HEK293 (cell line): ENCODE results near the gene ARHGEF26.

ENCODE experiments used
- EGR2 ChIP-seq: fragments of 450-650 bp; formaldehyde crosslinking; IDR thresholded peaks from 2 replicates; pipeline ENCODE4 v1.5.1; 2016; ENCODE audit warnings: low read depth, missing biosample characterization, missing genetic modification characterization
- GFI1B ChIP-seq: fragments of 450-650 bp; formaldehyde crosslinking; IDR thresholded peaks from 2 replicates; pipeline ENCODE4 v1.5.1; 2016; ENCODE audit warnings: missing biosample characterization, missing genetic modification characterization
- GLI2 ChIP-seq: fragments of 450-650 bp; formaldehyde crosslinking; IDR thresholded peaks from 2 replicates; pipeline ENCODE4; 2017; ENCODE audit warnings: missing biosample characterization, missing genetic modification characterization, low read depth, borderline replicate concordance
- GLIS1 ChIP-seq: fragments of 450-650 bp; formaldehyde crosslinking; IDR thresholded peaks from 2 replicates; pipeline ENCODE4 v1.5.1; 2016; ENCODE audit warnings: missing biosample characterization, missing genetic modification characterization
- KLF10 ChIP-seq: fragments of 450-650 bp; IDR thresholded peaks from 2 replicates; pipeline ENCODE4 v1.5.1; 2018; ENCODE audit warnings: missing biosample characterization, mild to moderate bottlenecking, missing genetic modification characterization
- MZF1 ChIP-seq: fragments of 450-650 bp; formaldehyde crosslinking; IDR thresholded peaks from 2 replicates; pipeline ENCODE4 v1.5.1; 2017; ENCODE audit warnings: missing biosample characterization, missing genetic modification characterization, borderline replicate concordance
- PRDM1 ChIP-seq: fragments of 450-650 bp; formaldehyde crosslinking; IDR thresholded peaks from 2 replicates; pipeline ENCODE4; 2016; ENCODE audit warnings: missing biosample characterization, missing genetic modification characterization
- PRDM4 ChIP-seq: fragments of 450-650 bp; formaldehyde crosslinking; IDR thresholded peaks from 2 replicates; pipeline ENCODE4 v1.5.1; 2017; ENCODE audit warnings: missing biosample characterization, missing genetic modification characterization
- SALL2 ChIP-seq: fragments of 450-650 bp; formaldehyde crosslinking; IDR thresholded peaks from 2 replicates; pipeline ENCODE4 v1.5.0; 2017; ENCODE audit warnings: missing biosample characterization, mild to moderate bottlenecking, missing genetic modification characterization, borderline replicate concordance
- TSHZ1 ChIP-seq: fragments of 450-650 bp; formaldehyde crosslinking; IDR thresholded peaks from 2 replicates; pipeline ENCODE4 v1.5.1; 2016; ENCODE audit warnings: missing biosample characterization, missing genetic modification characterization, borderline replicate concordance
- ZBTB48 ChIP-seq: fragments of 450-650 bp; formaldehyde crosslinking; IDR thresholded peaks from 2 replicates; pipeline ENCODE4 v1.5.1; 2016; ENCODE audit warnings: missing biosample characterization, missing genetic modification characterization
- ZNF10 ChIP-seq: fragments of 450-650 bp; formaldehyde crosslinking; IDR thresholded peaks from 2 replicates; pipeline ENCODE4 v1.5.1; 2017; ENCODE audit warnings: missing biosample characterization, missing genetic modification characterization
- ZNF112 ChIP-seq: fragments of 450-650 bp; formaldehyde crosslinking; IDR thresholded peaks from 2 replicates; pipeline ENCODE4 v1.5.0; 2017; ENCODE audit warnings: missing biosample characterization, missing genetic modification characterization
- ZNF132 ChIP-seq: fragments of 450-650 bp; formaldehyde crosslinking; IDR thresholded peaks from 2 replicates; pipeline ENCODE4 v1.5.1; 2017; ENCODE audit warnings: missing biosample characterization, missing genetic modification characterization, borderline replicate concordance
- ZNF140 ChIP-seq: fragments of 450-650 bp; formaldehyde crosslinking; IDR thresholded peaks from 2 replicates; pipeline ENCODE4 v1.5.1; 2016; ENCODE audit warnings: missing biosample characterization, missing genetic modification characterization
- ZNF146 ChIP-seq: fragments of 450-650 bp; formaldehyde crosslinking; IDR thresholded peaks from 2 replicates; pipeline ENCODE4 v1.5.1; 2016; ENCODE audit warnings: missing biosample characterization, missing genetic modification characterization
- ZNF157 ChIP-seq: fragments of 450-650 bp; formaldehyde crosslinking; IDR thresholded peaks from 2 replicates; pipeline ENCODE4 v1.5.1; 2016; ENCODE audit warnings: missing biosample characterization, missing genetic modification characterization
- ZNF175 ChIP-seq: fragments of 450-650 bp; formaldehyde crosslinking; IDR thresholded peaks from 2 replicates; pipeline ENCODE4 v1.5.1; 2016; ENCODE audit warnings: missing biosample characterization, missing genetic modification characterization
- ZNF211 ChIP-seq: fragments of 450-650 bp; formaldehyde crosslinking; IDR thresholded peaks from 2 replicates; pipeline ENCODE4 v1.5.1; 2016; ENCODE audit warnings: low read depth, missing biosample characterization, missing genetic modification characterization
- ZNF280D ChIP-seq: fragments of 450-650 bp; formaldehyde crosslinking; IDR thresholded peaks from 2 replicates; pipeline ENCODE4 v1.5.1; 2016; ENCODE audit warnings: missing biosample characterization, missing genetic modification characterization
- ZNF335 ChIP-seq: fragments of 450-650 bp; formaldehyde crosslinking; conservative IDR thresholded peaks from 2 replicates; pipeline ENCODE4 v1.5.1; 2016; ENCODE audit warnings: missing biosample characterization, missing genetic modification characterization
- ZNF391 ChIP-seq: fragments of 450-650 bp; formaldehyde crosslinking; IDR thresholded peaks from 2 replicates; pipeline ENCODE4 v1.5.1; 2016; ENCODE audit warnings: low read depth, missing biosample characterization, missing genetic modification characterization, borderline replicate concordance
- ZNF404 ChIP-seq: fragments of 450-650 bp; formaldehyde crosslinking; IDR thresholded peaks from 2 replicates; pipeline ENCODE4 v1.5.1; 2017; ENCODE audit warnings: missing biosample characterization, missing genetic modification characterization
- ZNF449 ChIP-seq: fragments of 450-650 bp; formaldehyde crosslinking; IDR thresholded peaks from 2 replicates; pipeline ENCODE4 v1.5.1; 2017; ENCODE audit warnings: missing biosample characterization, mild to moderate bottlenecking, missing genetic modification characterization, moderate library complexity
- ZNF48 ChIP-seq: fragments of 450-650 bp; formaldehyde crosslinking; IDR thresholded peaks from 2 replicates; pipeline ENCODE4 v1.5.1; 2016; ENCODE audit warnings: missing biosample characterization, missing genetic modification characterization
- ZNF558 ChIP-seq: fragments of 450-650 bp; formaldehyde crosslinking; IDR thresholded peaks from 2 replicates; pipeline ENCODE4 v1.5.1; 2016; ENCODE audit warnings: missing biosample characterization, missing genetic modification characterization
- ZNF596 ChIP-seq: fragments of 450-650 bp; IDR thresholded peaks from 2 replicates; pipeline ENCODE4 v1.5.0; 2018; ENCODE audit warnings: missing biosample characterization, mild to moderate bottlenecking, missing genetic modification characterization, moderate library complexity
- ZNF626 ChIP-seq: fragments of 450-650 bp; sonication (Bioruptor Pico); formaldehyde crosslinking; IDR thresholded peaks from 2 replicates; pipeline ENCODE4 v1.5.1; 2018; ENCODE audit warnings: missing biosample characterization, missing genetic modification characterization, inconsistent platforms
- ZNF658 ChIP-seq: fragments of 450-650 bp; formaldehyde crosslinking; IDR thresholded peaks from 2 replicates; pipeline ENCODE4; 2016; ENCODE audit warnings: missing biosample characterization, missing genetic modification characterization
- ZSCAN30 ChIP-seq: fragments of 450-650 bp; IDR thresholded peaks from 2 replicates; pipeline ENCODE4 v1.5.1; 2018; ENCODE audit warnings: missing biosample characterization, mild to moderate bottlenecking, missing genetic modification characterization, moderate library complexity

ARHGEF26 gene

GRCh38 chr3:154132777-154133375, 11.7 kb downstream of the ARHGEF26 start (continued):
- no peak for TF ChIP-seq ZNF391 (tag by site-specific recombination)
- TF ChIP-seq ZNF404: no peak
- TF ChIP-seq GLIS1 (tag by site-specific recombination): 0 out of 2 replicates have a peak, but pooled peaks have one; percentile 28
- TF ChIP-seq ZSCAN30: peak; percentile 82
- TF ChIP-seq ZNF335 (tag by site-specific recombination): no peak
- peak; percentile 98 for TF ChIP-seq ZNF10 (tag by site-specific recombination)
- TF ChIP-seq EGR2 (tag by site-specific recombination): no peak
- peak; percentile 87 for TF ChIP-seq KLF10
- no peak for TF ChIP-seq PRDM1
- TF ChIP-seq SALL2 (tag by site-specific recombination): no peak
- TF ChIP-seq ZNF280D (tag by site-specific recombination): no peak
- no peak for TF ChIP-seq ZNF658 (tag by site-specific recombination)
- TF ChIP-seq ZNF48 (tag by site-specific recombination): no peak
- TF ChIP-seq GFI1B (tag by site-specific recombination): peak; percentile 49; the same call in 1 of the 2 replicates
- TF ChIP-seq GLI2 (tag by site-specific recombination): 0 out of 2 replicates have a peak, but pooled peaks have one; percentile 21
- peak; percentile 15; the same call in 1 of the 2 replicates for TF ChIP-seq MZF1 (tag by site-specific recombination)
- peak; percentile 68; the same call in 1 of the 2 replicates for TF ChIP-seq TSHZ1 (tag by site-specific recombination)
- no peak for TF ChIP-seq ZNF626 (tag by site-specific recombination)
- TF ChIP-seq ZNF449: 0 out of 2 replicates have a peak, but pooled peaks have one; percentile 41
- no peak for TF ChIP-seq ZNF596
- TF ChIP-seq ZNF132: no peak
- peak; percentile 74 for TF ChIP-seq PRDM4
- TF ChIP-seq ZNF558 (tag by site-specific recombination): no peak; the same call in 1 of the 2 replicates
- TF ChIP-seq ZNF175 (tag by site-specific recombination): no peak
- TF ChIP-seq ZBTB48 (tag by site-specific recombination): no peak
- TF ChIP-seq ZNF146 (tag by site-specific recombination): no peak
- TF ChIP-seq ZNF112 (tag by site-specific recombination): no peak
- no peak for TF ChIP-seq ZNF140 (tag by site-specific recombination)
- TF ChIP-seq ZNF211 (tag by site-specific recombination): no peak
- TF ChIP-seq ZNF157 (tag by site-specific recombination): no peak
